HepG2 (cell line): Measurements from ENCODE around the gene FAM9C. TPM values are rescaled to one million over a fixed set of nuclear protein-coding genes. Genes with fewer than 3 reads are reported as not detected.

Experiments
- ATAC-seq: fragments of 200-7000 bp; cut with Tn5 transposase; 3 replicates; pipeline ENCODE4 v1.9.1; 2020; ENCODE audit warnings: mild to moderate bottlenecking, moderate library complexity
- BruUV-seq: library from RNA; stranded (reverse); fragments of 400-500 nt; replicated peaks from 2 replicates; lab custom pipeline; 2021; lab: Mats Ljungman, UMichigan
- CTCF ChIA-PET: fragments of 300-600 bp; formaldehyde crosslinking; extraction: SDS; loops from one replicate; lab custom pipeline; 2021; ENCODE audit warnings: low total read pairs, inconsistent platforms, low intra/inter-chr PET ratio; lab: Yijun Ruan, JAX
- POLR2A ChIA-PET: fragments of 350-600 bp; sonication (Branson Sonifier 250); formaldehyde crosslinking; loops from one replicate; lab custom pipeline; 2020; ENCODE audit warnings: antibody characterized with exemption, inconsistent platforms; lab: Yijun Ruan, JAX
- DNase-seq: peaks from one replicate; pipeline ENCODE4 v3.0.0-alpha.2; 2015; ENCODE audit warnings: low spot score
- FAIRE-seq: peaks from 3 replicates; lab custom pipeline; 2011; peaks lifted over from hg19 to GRCh38; lab: Jason Lieb, UNC
- H2AFZ ChIP-seq: one replicate; pipeline ENCODE4 v1.6.1; 2011; ENCODE audit warnings: low read length, inconsistent platforms
- H3K27ac ChIP-seq: fragments of 300-600 bp; 3 replicates; pipeline ENCODE4 v1.8.0; 2011; ENCODE audit warnings: mixed run types, mild to moderate bottlenecking, mixed read lengths, low read length, inconsistent platforms; ENCODE audit not compliant: insufficient read depth; ENCODE audit errors: extremely low read length
- H3K27me3 ChIP-seq, 2 experiments: fragments of 200-600 bp in 1 of 2; 2 replicates in 1 of 2; 3 replicates in 1 of 2; pipeline versions ENCODE4 v1.6.0 to v1.8.0; 2011; ENCODE audit warnings: low read length in 2 of 2, mild to moderate bottlenecking in 2 of 2, moderate library complexity in 2 of 2, inconsistent platforms in 1 of 2; ENCODE audit not compliant: insufficient read depth in 2 of 2, control insufficient read depth in 1 of 2
- H3K36me3 ChIP-seq, 2 experiments: fragments of 200-600 bp in 1 of 2; replicated peaks in 1 of 2; 2 replicates in 1 of 2; 3 replicates in 1 of 2; pipeline versions ENCODE4 v1.5.1 to v1.8.0; 2011; ENCODE audit warnings: low read length in 2 of 2, inconsistent platforms in 1 of 2; ENCODE audit not compliant: insufficient read depth in 2 of 2, control insufficient read depth in 1 of 2
- H3K4me1 ChIP-seq: 2 replicates; pipeline ENCODE4 v1.5.1; 2012; ENCODE audit warnings: low read length, inconsistent platforms; ENCODE audit not compliant: insufficient read depth
- H3K4me2 ChIP-seq: 2 replicates; pipeline ENCODE4 v1.6.0; 2011; ENCODE audit warnings: low read depth, low read length, inconsistent platforms
- H3K4me3 ChIP-seq, 3 experiments: fragments of 200-600 bp in 1 of 3; sonication (generic), shearing (Covaris generic) in 1 of 3; replicated peaks in 1 of 3; 2 replicates each; pipeline ENCODE4 v1.5.1; 2011 to 2016; ENCODE audit warnings: low read length in 3 of 3, inconsistent platforms in 2 of 3, low read depth in 2 of 3, mild to moderate bottlenecking in 2 of 3, control low read depth in 1 of 3, mixed read lengths in 1 of 3; ENCODE audit not compliant: insufficient read depth in 1 of 3
- H3K79me2 ChIP-seq: one replicate; pipeline ENCODE4 v1.6.1; 2011; ENCODE audit warnings: low read length, inconsistent platforms; ENCODE audit not compliant: insufficient read depth
- H3K9ac ChIP-seq: 2 replicates; pipeline ENCODE4 v1.6.0; 2011; ENCODE audit warnings: mild to moderate bottlenecking, low read depth, low read length, inconsistent platforms; ENCODE audit not compliant: insufficient read depth
- H3K9me3 ChIP-seq: 2 replicates; pipeline ENCODE4 v1.5.1; 2012; ENCODE audit warnings: mild to moderate bottlenecking, low read length
- H4K20me1 ChIP-seq: 2 replicates; pipeline ENCODE4 v1.6.0; 2011; ENCODE audit warnings: inconsistent platforms, mild to moderate bottlenecking, low read length, moderate library complexity; ENCODE audit not compliant: insufficient read depth
- ASH2L ChIP-seq: fragments of 300-600, 200-600 bp; sonication (generic); IDR thresholded peaks from 2 replicates; pipeline ENCODE4 v1.7.0; 2017; ENCODE audit warnings: low read depth, mild to moderate bottlenecking, moderate library complexity, mixed read lengths, low read length; ENCODE audit not compliant: insufficient read length
- ATAD3A ChIP-seq: sonication (generic); formaldehyde crosslinking; IDR thresholded peaks from 2 replicates; pipeline ENCODE4 v1.4.0; 2020; ENCODE audit warnings: missing genetic modification reagents
- HDAC2 ChIP-seq: sonication (generic); formaldehyde crosslinking; IDR thresholded peaks from 2 replicates; pipeline ENCODE4 v1.4.0; 2020; ENCODE audit warnings: missing genetic modification reagents
- MATR3 ChIP-seq: sonication (generic); formaldehyde crosslinking; IDR thresholded peaks from 2 replicates; pipeline ENCODE4 v1.4.0; 2020; ENCODE audit warnings: missing genetic modification reagents
- ZNF143 ChIP-seq: sonication (generic); formaldehyde crosslinking; IDR thresholded peaks from 2 replicates; pipeline ENCODE4 v1.4.0; 2020; ENCODE audit warnings: missing genetic modification reagents
- ZNF280B ChIP-seq: sonication (generic); formaldehyde crosslinking; IDR thresholded peaks from 2 replicates; pipeline ENCODE4 v1.5.0; 2020; ENCODE audit warnings: missing genetic modification reagents, mild to moderate bottlenecking, borderline replicate concordance
- ZNF510 ChIP-seq: sonication (generic); formaldehyde crosslinking; IDR thresholded peaks from 2 replicates; pipeline ENCODE4 v1.4.0; 2020; ENCODE audit warnings: low read depth, mild to moderate bottlenecking, missing genetic modification reagents
- ZNF513 ChIP-seq: sonication (generic); formaldehyde crosslinking; conservative IDR thresholded peaks from 2 replicates; pipeline ENCODE4 v1.5.0; 2020; ENCODE audit warnings: missing genetic modification reagents
- ZNF552 ChIP-seq: sonication (generic); formaldehyde crosslinking; IDR thresholded peaks from 2 replicates; pipeline ENCODE4 v1.9.0; 2022; ENCODE audit warnings: missing genetic modification reagents, mild to moderate bottlenecking, borderline replicate concordance
- ZNF691 ChIP-seq: sonication (generic); formaldehyde crosslinking; IDR thresholded peaks from 2 replicates; pipeline ENCODE4 v1.4.0; 2020; ENCODE audit warnings: missing genetic modification reagents, low read depth, mild to moderate bottlenecking, borderline replicate concordance
- ZSCAN22 ChIP-seq: sonication (generic); formaldehyde crosslinking; IDR thresholded peaks from 2 replicates; pipeline ENCODE4 v1.4.0; 2020; ENCODE audit warnings: mild to moderate bottlenecking, missing genetic modification reagents
- WGBS: methylation state at CpG from one replicate; pipeline ENCODE4 v1.1.6; 2017; ENCODE audit warnings: low lambda C conversion rate; 5-methylcytosine and 5-hydroxymethylcytosine counted together
- in situ Hi-C: cut with HindIII; loops from 2 replicates; pipeline ENCODE4 v1.10.0; 2017; ENCODE audit warnings: low pct_unique_long_range_greater_than_20kb; ENCODE audit not compliant: extremely low pct_ligation_motif_present
- intact Hi-C: fragments of 100-400 bp; cut with micrococcal nuclease; formaldehyde crosslinking; loops from one replicate; pipeline ENCODE4 v1.10.0; 2022; ENCODE audit not compliant: unreplicated experiment
- polyA plus RNA-seq, 8 experiments: library from polyadenylated mRNA; depleted of rRNA in 3 of 8; stranded (reverse) in 7 of 8; unstranded in 1 of 8; fragments of >200 nt; fragmentation: Illumina TruSeq in 4 of 8; extraction: Trizol in 4 of 8; gene quantifications; 2 replicates each; pipeline versions ENCODE4 v1.2.1 to v1.2.3, GENCODE V29; 2011 to 2016; ENCODE audit warnings: low read depth in 4 of 8, missing spikeins in 1 of 8, mixed read lengths in 1 of 8; ENCODE audit not compliant: insufficient read depth in 1 of 8
- total RNA-seq, 5 experiments: library from RNA; depleted of rRNA; stranded (reverse); fragments of >200 nt; fragmentation: Illumina TruSeq; extraction: Trizol; gene quantifications; 2 replicates each; pipeline ENCODE4 v1.2.3, GENCODE V29; 2016; ENCODE audit warnings: low read depth in 1 of 5

The FAM9C gene
- total and polyA plus RNA-seq, 2 of the 13 experiments (the other 11 are each of a cell fraction or from before 2014, with no cell fraction given) = not detected

GRCh38 chrX:12999422-12999821 lies 45.0 kb downstream of the FAM9C start:
- no peak overlapping the region for H3K4me3 ChIP-seq
- WGBS = 24% methylated on average over 9 of the region's 9 CpGs
- intact Hi-C loops = no loop called here
- no peaks in the 10 kb centered on the region for H4K20me1 ChIP-seq
- in situ Hi-C loops = no loop called here
- H3K27me3 ChIP-seq = no peaks in the 10 kb centered on the region
- H3K79me2 ChIP-seq = no peaks in the 10 kb centered on the region
- no TSS peak for BruUV-seq
- no peak overlapping the region for H3K9ac ChIP-seq
- ATAC-seq (no peak), FAIRE-seq (no peak), DNase-seq (no peak)
- H3K27ac ChIP-seq = no peak overlapping the region
- ChIA-PET CTCF (no interaction called here), POLR2A (no interaction called here)
- H3K4me2 ChIP-seq = no peak overlapping the region
- TF ChIP-seq HDAC2 (CRISPR knock-in tag) (no peak), ZNF143 (CRISPR knock-in tag) (no peak), ZNF691 (no peak), ZNF513 (CRISPR knock-in tag) (no peak), ZSCAN22 (CRISPR knock-in tag) (no peak), ATAD3A (CRISPR knock-in tag) (no peak), ZNF552 (CRISPR knock-in tag) (no peak), ZNF510 (CRISPR knock-in tag) (no peak), ZNF280B (CRISPR knock-in tag) (no peak), MATR3 (CRISPR knock-in tag) (no peak), ASH2L (no peak)
- H2AFZ ChIP-seq = no peak overlapping the region
- no peaks in the 10 kb centered on the region for H3K36me3 ChIP-seq
- H3K9me3 ChIP-seq = no peaks in the 10 kb centered on the region
- H3K4me1 ChIP-seq = no peaks in the 10 kb centered on the region
